HG02759 (cell line): ENCODE results near the gene ABHD17A.
"Not testable (repeated sequence)": the region's sequence is repeated elsewhere in the genome, so short reads cannot be mapped to it uniquely, and the experiment has no call there.

Experiments used
- ATAC-seq: cut with Tn5 transposase; IDR thresholded peaks from one replicate; pipeline ENCODE4 v1.9.1; 2021; ENCODE audit warnings: mild to moderate bottlenecking, moderate library complexity; ENCODE audit not compliant: unreplicated experiment

ABHD17A gene

GRCh38 chr19:1882089-1882785, 3.1 kb downstream of the ABHD17A start:
- no peak for ATAC-seq

- ATAC-seq = not testable (repeated sequence)
Measured at GRCh38 chr19:1881393-1882088, 3.8 kb downstream of the ABHD17A start.

- ATAC-seq = no peak
Measured at GRCh38 chr19:1880611-1881392, 4.5 kb downstream of the ABHD17A start.

GRCh38 chr19:1879982-1880381, 5.3 kb downstream of the ABHD17A start:
- ATAC-seq = not testable (repeated sequence)

GRCh38 chr19:1878583-1878982, 6.7 kb downstream of the ABHD17A start:
- ATAC-seq = not testable (repeated sequence)

- ATAC-seq = not testable (repeated sequence)
Measured at GRCh38 chr19:1877280-1877660, 8.0 kb downstream of the ABHD17A start.

GRCh38 chr19:1876496-1877279, 8.6 kb downstream of the ABHD17A start:
- not testable (repeated sequence) for ATAC-seq

GRCh38 chr19:1875646-1876495, 9.4 kb downstream of the ABHD17A start:
- ATAC-seq = peak; percentile 92

- not testable (repeated sequence) for ATAC-seq
Measured at GRCh38 chr19:1875265-1875645, 10.0 kb downstream of the ABHD17A start.

- ATAC-seq = no peak
Measured at GRCh38 chr19:1874554-1875185, 10.6 kb downstream of the ABHD17A start.

GRCh38 chr19:1873524-1874473, 11.5 kb downstream of the ABHD17A start:
- ATAC-seq = no peak

GRCh38 chr19:1872807-1873523, 12.3 kb downstream of the ABHD17A start:
- ATAC-seq = no peak

GRCh38 chr19:1871630-1872029, 13.7 kb downstream of the ABHD17A start:
- no peak for ATAC-seq

GRCh38 chr19:1871140-1871597, 14.1 kb downstream of the ABHD17A start:
- ATAC-seq = no peak

- no peak for ATAC-seq
Measured at GRCh38 chr19:1868971-1869370, 16.3 kb downstream of the ABHD17A start.

- no peak for ATAC-seq
Measured at GRCh38 chr19:1867349-1867724, 18.0 kb downstream of the ABHD17A start.

GRCh38 chr19:1866693-1867348, 18.5 kb downstream of the ABHD17A start:
- no peak for ATAC-seq
